H9 (cell line): ENCODE measurements around the gene DRICH1. TPM values are rescaled to one million over a fixed set of nuclear protein-coding genes. Genes with fewer than 3 reads are reported as not detected.
"Not testable (repeated sequence)": the region's sequence is repeated elsewhere in the genome, so short reads cannot be mapped to it uniquely, and the experiment has no call there.

Source experiments
- DNase-seq: peaks from one replicate; pipeline ENCODE4 v3.0.0-alpha.2; 2017
- H2AFZ ChIP-seq: one replicate; pipeline ENCODE4 v1.6.1; 2013; ENCODE audit warnings: mild to moderate bottlenecking, low read length, control low read depth, moderate library complexity
- H2AK5ac ChIP-seq: 2 replicates; pipeline ENCODE4 v1.6.1; 2013; ENCODE audit warnings: low read length, control low read depth, mixed read lengths; ENCODE audit not compliant: insufficient read length
- H2BK120ac ChIP-seq: one replicate; pipeline ENCODE4 v1.6.1; 2013; ENCODE audit warnings: low read depth, mild to moderate bottlenecking, low read length, control low read depth, inconsistent platforms; ENCODE audit not compliant: poor library complexity, severe bottlenecking
- H2BK12ac ChIP-seq: 2 replicates; pipeline ENCODE4 v1.6.1; 2013; ENCODE audit warnings: low read length, control low read depth, mixed read lengths, low read depth; ENCODE audit not compliant: insufficient read length
- H2BK15ac ChIP-seq: 2 replicates; pipeline ENCODE4 v1.6.1; 2013; ENCODE audit warnings: low read depth, low read length, control low read depth
- H2BK20ac ChIP-seq: one replicate; pipeline ENCODE4 v1.6.1; 2013; ENCODE audit warnings: low read depth, mild to moderate bottlenecking, low read length, control low read depth, inconsistent platforms; ENCODE audit not compliant: poor library complexity, severe bottlenecking
- H2BK5ac ChIP-seq: 2 replicates; pipeline ENCODE4 v1.6.1; 2013; ENCODE audit warnings: low read length, control low read depth, mixed read lengths; ENCODE audit not compliant: insufficient read length
- H3K14ac ChIP-seq: 2 replicates; pipeline ENCODE4 v1.6.1; 2013; ENCODE audit warnings: low read length, control low read depth; ENCODE audit not compliant: insufficient read depth
- H3K18ac ChIP-seq: 2 replicates; pipeline ENCODE4 v1.6.1; 2013; ENCODE audit warnings: low read depth, mild to moderate bottlenecking, mixed read lengths, low read length, control low read depth; ENCODE audit not compliant: insufficient read length
- H3K23ac ChIP-seq: 2 replicates; pipeline ENCODE4 v1.6.1; 2013; ENCODE audit warnings: low read length, control low read depth, mixed read lengths, low read depth; ENCODE audit not compliant: insufficient read length
- H3K23me2 ChIP-seq: 2 replicates; pipeline ENCODE4 v1.6.1; 2013; ENCODE audit warnings: low read depth, mild to moderate bottlenecking, mixed read lengths, low read length, control low read depth; ENCODE audit not compliant: insufficient read length, poor library complexity, severe bottlenecking
- H3K27ac ChIP-seq: 2 replicates; pipeline ENCODE4 v1.5.1; 2013; ENCODE audit warnings: low read length, control low read depth, mixed read lengths, low read depth; ENCODE audit not compliant: insufficient read length
- H3K27me3 ChIP-seq: 2 replicates; pipeline ENCODE4 v1.6.1; 2013; ENCODE audit warnings: low read length, control low read depth, inconsistent platforms; ENCODE audit not compliant: insufficient read depth
- H3K4ac ChIP-seq: 2 replicates; pipeline ENCODE4 v1.6.1; 2013; ENCODE audit warnings: low read depth, mild to moderate bottlenecking, control low read depth, inconsistent platforms, low read length, moderate library complexity
- H3K4me1 ChIP-seq: 2 replicates; pipeline ENCODE4 v1.6.1; 2013; ENCODE audit warnings: low read length, control low read depth, inconsistent platforms; ENCODE audit not compliant: insufficient read depth
- H3K4me2 ChIP-seq: 2 replicates; pipeline ENCODE4 v1.6.1; 2013; ENCODE audit warnings: low read length, control low read depth, mixed read lengths; ENCODE audit not compliant: insufficient read length, insufficient read depth
- H3K56ac ChIP-seq: 2 replicates; pipeline ENCODE4 v1.6.1; 2013; ENCODE audit warnings: low read depth, mild to moderate bottlenecking, mixed read lengths, low read length, control low read depth; ENCODE audit not compliant: insufficient read length
- H3K79me1 ChIP-seq: 2 replicates; pipeline ENCODE4 v1.6.1; 2013; ENCODE audit warnings: low read depth, mild to moderate bottlenecking, moderate library complexity, low read length, control low read depth, inconsistent platforms; ENCODE audit not compliant: insufficient read depth, poor library complexity, severe bottlenecking
- H3K79me2 ChIP-seq: 2 replicates; pipeline ENCODE4 v1.6.1; 2013; ENCODE audit warnings: low read length, control low read depth, inconsistent platforms; ENCODE audit not compliant: insufficient read depth
- H3K9ac ChIP-seq: 2 replicates; pipeline ENCODE4 v1.6.1; 2013; ENCODE audit warnings: low read length, control low read depth, mixed read lengths; ENCODE audit not compliant: insufficient read length; ENCODE audit errors: extremely low read depth
- H3K9me3 ChIP-seq: one replicate; pipeline ENCODE4 v1.6.1; 2013; ENCODE audit warnings: low read depth, low read length, inconsistent platforms; ENCODE audit not compliant: control insufficient read depth
- H3T11ph ChIP-seq: one replicate; pipeline ENCODE4 v1.6.1; 2013; ENCODE audit warnings: mild to moderate bottlenecking, low read length, control low read depth, inconsistent platforms
- H4K20me1 ChIP-seq: one replicate; pipeline ENCODE4 v1.6.1; 2013; ENCODE audit not compliant: control insufficient read depth, insufficient read length, insufficient read depth
- H4K5ac ChIP-seq: 2 replicates; pipeline ENCODE4 v1.6.1; 2013; ENCODE audit warnings: low read depth, mild to moderate bottlenecking, mixed read lengths, low read length, control low read depth; ENCODE audit not compliant: insufficient read length
- H4K8ac ChIP-seq: replicated peaks from 2 replicates; pipeline ENCODE4 v1.6.1; 2013; ENCODE audit warnings: low read length, control low read depth, mixed read lengths, low read depth; ENCODE audit not compliant: insufficient read length
- H4K91ac ChIP-seq: 2 replicates; pipeline ENCODE4 v1.6.1; 2013; ENCODE audit warnings: low read depth, mild to moderate bottlenecking, moderate library complexity, mixed read lengths, low read length, control low read depth; ENCODE audit not compliant: insufficient read length
- H3K27ac Mint-ChIP-seq, 3 experiments: 2 replicates in 2 of 3; 3 replicates in 1 of 3; pipeline ENCODE4 v1.8.0; 2020 to 2021; ENCODE audit warnings: mixed read lengths in 3 of 3, mild to moderate bottlenecking in 1 of 3, moderate library complexity in 1 of 3
- H3K27me3 Mint-ChIP-seq: 2 replicates; pipeline ENCODE4 v1.8.0; 2021; ENCODE audit warnings: low read depth, mild to moderate bottlenecking, moderate library complexity, mixed read lengths
- H3K36me3 Mint-ChIP-seq, 3 experiments: 2 replicates in 2 of 3; 3 replicates in 1 of 3; pipeline ENCODE4 v1.8.0; 2020 to 2021; ENCODE audit warnings: low read depth in 3 of 3, mixed read lengths in 3 of 3; ENCODE audit not compliant: insufficient read depth in 1 of 3
- H3K4me1 Mint-ChIP-seq, 2 experiments: 2 replicates each; pipeline ENCODE4 v1.8.0; 2020; ENCODE audit warnings: mixed read lengths in 2 of 2
- H3K4me3 Mint-ChIP-seq, 2 experiments: 2 replicates in 1 of 2; 3 replicates in 1 of 2; pipeline ENCODE4 v1.8.0; 2020 to 2021; ENCODE audit warnings: mild to moderate bottlenecking in 2 of 2, mixed read lengths in 2 of 2, moderate library complexity in 1 of 2
- H3K9me3 Mint-ChIP-seq, 2 experiments: 2 replicates in 1 of 2; 3 replicates in 1 of 2; pipeline ENCODE4 v1.8.0; 2020; ENCODE audit warnings: mild to moderate bottlenecking in 2 of 2, mixed read lengths in 2 of 2, moderate library complexity in 1 of 2
- CTCF ChIP-seq: fragments of 200-600 bp; sonication (generic); conservative IDR thresholded peaks from 3 replicates; pipeline ENCODE4 v1.8.0; 2021; ENCODE audit warnings: antibody characterized with exemption, mild to moderate bottlenecking
- WGBS: extraction: QIAGEN DNeasy Blood & Tissue Kit; methylation state at CpG from one replicate; pipeline ENCODE4 v1.1.7; 2013; ENCODE audit warnings: missing lambda C conversion rate, low lambda C conversion rate, mixed read lengths; ENCODE audit not compliant: insufficient read length; ENCODE audit errors: extremely low coverage; 5-methylcytosine and 5-hydroxymethylcytosine counted together
- total RNA-seq: library from RNA; stranded (reverse); gene quantifications from 2 replicates; pipeline ENCODE4 v1.2.1, GENCODE V29; 2021

The DRICH1 gene
- total RNA-seq, 1 experiment from 2014 or later = not detected

- H3K4me3 Mint-ChIP-seq = no peak overlapping the region
- no peak for DNase-seq
- peaks cover 65% of the 10 kb centered on the region for H3K27me3 Mint-ChIP-seq
Measured at GRCh38 chr22:23574371-23574811, 57.7 kb downstream of the DRICH1 start.

GRCh38 chr22:23573701-23574235 is 58.4 kb downstream of the DRICH1 start:
- H3K79me1 ChIP-seq, H2BK5ac ChIP-seq, H3K9ac ChIP-seq, H3K27ac Mint-ChIP-seq, H3K9me3 Mint-ChIP-seq, H3K56ac ChIP-seq, H4K5ac ChIP-seq, H2BK20ac ChIP-seq, H2BK120ac ChIP-seq, H4K91ac ChIP-seq, H2BK15ac ChIP-seq, H2BK12ac ChIP-seq, H3K14ac ChIP-seq, H3K27me3 ChIP-seq, H3K9me3 ChIP-seq, H3T11ph ChIP-seq, DNase-seq, H3K23me2 ChIP-seq, H3K79me2 ChIP-seq, H3K4ac ChIP-seq, H3K18ac ChIP-seq, H3K4me1 Mint-ChIP-seq, H2AK5ac ChIP-seq, H3K4me3 Mint-ChIP-seq, H3K36me3 Mint-ChIP-seq, H3K4me1 ChIP-seq, H3K23ac ChIP-seq, H3K4me2 ChIP-seq, H4K8ac ChIP-seq, H4K20me1 ChIP-seq, H3K27ac ChIP-seq, H2AFZ ChIP-seq: not testable (repeated sequence)
- no CpG with 5 or more reads among the region's 8 CpGs for WGBS
- H3K27me3 Mint-ChIP-seq = peaks cover 69% of the 10 kb centered on the region

More at GRCh38 chr22:23574371-23574811, 57.7 kb downstream of the DRICH1 start:
- no peak overlapping the region for H3T11ph ChIP-seq
- H3K18ac ChIP-seq = no peak overlapping the region
- H3K4me2 ChIP-seq = no peak overlapping the region
- no peaks in the 10 kb centered on the region for H3K4me1 ChIP-seq
- TF ChIP-seq CTCF = no peak
- H3K79me1 ChIP-seq = no peaks in the 10 kb centered on the region
- H3K56ac ChIP-seq = no peak overlapping the region
- no peaks in the 10 kb centered on the region for H3K9me3 ChIP-seq
- H4K91ac ChIP-seq = no peak overlapping the region
- Mint-ChIP-seq H3K9me3 (peaks cover 3 to 7% of the 10 kb centered on the region in 2 experiments; a peak in 4 of 5 replicates), H3K27ac (no peak overlapping the region; a peak in 1 of 7 replicates), H3K36me3 (peaks cover 0 to 4% (median 0%) of the 10 kb centered on the region in 3 experiments; a peak in 1 of 7 replicates), H3K4me1 (peaks cover 0 to 2% of the 10 kb centered on the region in 2 experiments; a peak in 1 of 4 replicates)
- H2AK5ac ChIP-seq = no peak overlapping the region
- H3K27me3 ChIP-seq = no peaks in the 10 kb centered on the region
- H2BK20ac ChIP-seq = no peak overlapping the region
- H2BK5ac ChIP-seq = no peak overlapping the region
- H2BK120ac ChIP-seq = no peak overlapping the region
- no peak overlapping the region; the same call in 1 of the 2 replicates for H3K14ac ChIP-seq
- no peak overlapping the region for H3K4ac ChIP-seq
- H3K23me2 ChIP-seq = no peaks in the 10 kb centered on the region
- no peak overlapping the region for H3K27ac ChIP-seq
- no peak overlapping the region for H2BK12ac ChIP-seq
- no peak overlapping the region for H3K23ac ChIP-seq
- no peaks in the 10 kb centered on the region for H4K20me1 ChIP-seq
- no peak overlapping the region for H4K8ac ChIP-seq
- H2AFZ ChIP-seq = no peak overlapping the region
- H4K5ac ChIP-seq = no peak overlapping the region
- H3K9ac ChIP-seq = no peak overlapping the region
- H2BK15ac ChIP-seq = no peak overlapping the region
- WGBS = no CpG with 5 or more reads among the region's 4 CpGs
- no peaks in the 10 kb centered on the region for H3K79me2 ChIP-seq
